Trophoblast cell (in vitro differentiated cells and primary cell): ENCODE results near the gene AHSA1.

Experiments
- DNase-seq, 2 donors: peaks; one replicate each; pipeline ENCODE4 v3.0.0-alpha.2; 2016
- H2AFZ ChIP-seq: 2 replicates; pipeline ENCODE4 v1.6.1; 2013; ENCODE audit warnings: low read length, moderate library complexity, mild to moderate bottlenecking; ENCODE audit not compliant: insufficient read depth, poor library complexity
- H2AK5ac ChIP-seq: 2 replicates; pipeline ENCODE4 v1.6.1; 2013; ENCODE audit warnings: mild to moderate bottlenecking, low read length
- H2BK120ac ChIP-seq: 2 replicates; pipeline ENCODE4 v1.6.1; 2013; ENCODE audit warnings: low read length, mild to moderate bottlenecking, moderate library complexity; ENCODE audit not compliant: insufficient read depth, poor library complexity
- H2BK12ac ChIP-seq: 2 replicates; pipeline ENCODE4 v1.6.1; 2013; ENCODE audit warnings: mild to moderate bottlenecking, low read length, moderate library complexity
- H2BK5ac ChIP-seq: 2 replicates; pipeline ENCODE4 v1.6.1; 2013; ENCODE audit warnings: low read length, low read depth, moderate library complexity, mild to moderate bottlenecking; ENCODE audit not compliant: poor library complexity
- H3K14ac ChIP-seq: 2 replicates; pipeline ENCODE4 v1.6.1; 2013; ENCODE audit warnings: mild to moderate bottlenecking, low read length
- H3K18ac ChIP-seq: 2 replicates; pipeline ENCODE4 v1.6.1; 2013; ENCODE audit warnings: mild to moderate bottlenecking, low read length
- H3K23ac ChIP-seq: 2 replicates; pipeline ENCODE4 v1.6.1; 2013; ENCODE audit warnings: low read length
- H3K27ac ChIP-seq: 2 replicates; pipeline ENCODE4 v1.5.1; 2013; ENCODE audit warnings: low read depth, mild to moderate bottlenecking, inconsistent platforms, low read length, moderate library complexity
- H3K27me3 ChIP-seq: 2 replicates; pipeline ENCODE4 v1.6.1; 2013; ENCODE audit warnings: inconsistent platforms, mild to moderate bottlenecking, low read length, moderate library complexity; ENCODE audit not compliant: insufficient read depth
- H3K36me3 ChIP-seq, 2 experiments: 1 replicate in 1 of 2; 2 replicates in 1 of 2; pipeline ENCODE4 v1.6.1; 2013; ENCODE audit warnings: low read length in 2 of 2, mild to moderate bottlenecking in 2 of 2, moderate library complexity in 1 of 2; ENCODE audit not compliant: insufficient read depth in 2 of 2, control insufficient read depth in 1 of 2
- H3K4ac ChIP-seq: 2 replicates; pipeline ENCODE4 v1.6.1; 2013; ENCODE audit warnings: low read depth, mild to moderate bottlenecking, low read length, moderate library complexity
- H3K4me1 ChIP-seq, 2 experiments: 1 replicate in 1 of 2; 2 replicates in 1 of 2; pipeline ENCODE4 v1.6.1; 2013; ENCODE audit warnings: low read length in 2 of 2, mild to moderate bottlenecking in 2 of 2, moderate library complexity in 1 of 2; ENCODE audit not compliant: insufficient read depth in 2 of 2, control insufficient read depth in 1 of 2
- H3K4me2 ChIP-seq: 2 replicates; pipeline ENCODE4 v1.6.1; 2013; ENCODE audit warnings: inconsistent platforms, mild to moderate bottlenecking, low read length, moderate library complexity
- H3K4me3 ChIP-seq: 2 replicates; pipeline ENCODE4 v1.5.1; 2013; ENCODE audit warnings: mild to moderate bottlenecking, low read depth, low read length, inconsistent platforms
- H3K79me1 ChIP-seq: one replicate; pipeline ENCODE4 v1.6.1; 2013; ENCODE audit warnings: low read length
- H3K79me2 ChIP-seq: 2 replicates; pipeline ENCODE4 v1.6.1; 2013; ENCODE audit warnings: low read length, mild to moderate bottlenecking; ENCODE audit not compliant: control insufficient read depth, insufficient read depth, poor library complexity
- H3K9ac ChIP-seq: 2 replicates; pipeline ENCODE4 v1.6.1; 2013; ENCODE audit warnings: mild to moderate bottlenecking, low read length
- H3K9me3 ChIP-seq: 2 replicates; pipeline ENCODE4 v1.6.1; 2013; ENCODE audit warnings: low read depth, mild to moderate bottlenecking, control low read depth, inconsistent platforms, low read length; ENCODE audit not compliant: insufficient read depth
- H4K12ac ChIP-seq: 2 replicates; pipeline ENCODE4 v1.6.1; 2013; ENCODE audit warnings: low read depth, mild to moderate bottlenecking, low read length, moderate library complexity
- H4K8ac ChIP-seq: 2 replicates; pipeline ENCODE4 v1.6.1; 2013; ENCODE audit warnings: low read depth, mild to moderate bottlenecking, low read length, moderate library complexity
- H4K91ac ChIP-seq: one replicate; pipeline ENCODE4 v1.6.1; 2013; ENCODE audit warnings: low read depth, mild to moderate bottlenecking, low read length, moderate library complexity
- WGBS: extraction: QIAGEN DNeasy Blood & Tissue Kit; methylation state at CpG from one replicate; pipeline ENCODE4 v1.1.7; 2013; ENCODE audit warnings: missing lambda C conversion rate; ENCODE audit not compliant: insufficient read length, insufficient coverage; ENCODE audit errors: extremely low coverage; 5-methylcytosine and 5-hydroxymethylcytosine counted together

The AHSA1 gene

DNA sequence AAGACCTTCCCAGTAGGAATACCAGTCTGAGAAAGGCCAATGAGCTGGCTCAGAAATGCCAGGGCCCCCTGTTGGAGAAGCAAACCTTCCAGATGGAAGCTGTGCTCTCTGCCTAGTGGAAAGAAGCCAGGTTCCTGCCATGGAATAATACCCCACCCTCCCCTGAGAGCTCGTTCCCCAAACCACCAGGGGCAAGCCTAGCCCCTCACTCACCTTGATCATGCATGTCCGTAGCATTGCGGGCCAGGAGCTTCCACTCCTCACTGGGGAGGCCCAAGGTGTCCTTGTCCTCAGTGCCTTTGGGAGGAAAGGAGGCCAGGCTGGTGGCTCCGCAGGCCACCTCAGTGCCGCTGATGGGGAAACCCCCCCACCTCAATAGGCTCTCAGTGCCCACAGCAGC lies 20.1 kb downstream of the AHSA1 start:
- Histone ChIP-seq H3K14ac (no peak overlapping the region), H3K27ac (no peak overlapping the region)
- no CpG with 5 or more reads among the region's 5 CpGs for WGBS

GRCh38 chr14:77478796-77479195 lies 20.9 kb downstream of the AHSA1 start:
- Histone ChIP-seq H3K79me1 (no peaks in the 10 kb centered on the region), H3K9ac (no peak overlapping the region), H3K79me2 (no peaks in the 10 kb centered on the region), H2BK5ac (no peak overlapping the region), H3K27ac (no peak overlapping the region), H3K23ac (no peak overlapping the region), H3K18ac (no peak overlapping the region), H4K91ac (no peak overlapping the region), H2AFZ (no peak overlapping the region), H3K14ac (no peak overlapping the region), H3K4me2 (no peak overlapping the region), H2BK12ac (no peak overlapping the region), H3K4me1 (peaks cover 0 to 4% of the 10 kb centered on the region in 2 experiments), H3K27me3 (no peaks in the 10 kb centered on the region), H3K4ac (no peak overlapping the region), H3K36me3 (no peaks in the 10 kb centered on the region), H3K9me3 (peaks cover 3% of the 10 kb centered on the region), H2BK120ac (no peak overlapping the region), H2AK5ac (no peak overlapping the region), H4K8ac (no peak overlapping the region), H4K12ac (no peak overlapping the region), H3K4me3 (no peak overlapping the region)
- no CpG with 5 or more reads among the region's 1 CpG for WGBS
- DNase-seq = no peak

More for the DNA sequence above, 20.1 kb downstream of the AHSA1 start:
- Histone ChIP-seq H3K9ac (no peak overlapping the region), H3K4me1 (peaks cover 0 to 4% of the 10 kb centered on the region in 2 experiments), H3K4ac (no peak overlapping the region), H3K23ac (no peak overlapping the region), H4K91ac (no peak overlapping the region), H2AK5ac (no peak overlapping the region), H2AFZ (no peak overlapping the region), H3K27me3 (no peaks in the 10 kb centered on the region), H3K4me3 (no peak overlapping the region), H3K79me1 (no peaks in the 10 kb centered on the region), H3K18ac (no peak overlapping the region), H3K36me3 (no peaks in the 10 kb centered on the region), H2BK120ac (no peak overlapping the region), H2BK12ac (no peak overlapping the region), H3K9me3 (peaks cover 3% of the 10 kb centered on the region), H3K4me2 (no peak overlapping the region), H2BK5ac (no peak overlapping the region), H4K12ac (no peak overlapping the region), H3K79me2 (no peaks in the 10 kb centered on the region), H4K8ac (no peak overlapping the region)
- no peak for DNase-seq

DNA sequence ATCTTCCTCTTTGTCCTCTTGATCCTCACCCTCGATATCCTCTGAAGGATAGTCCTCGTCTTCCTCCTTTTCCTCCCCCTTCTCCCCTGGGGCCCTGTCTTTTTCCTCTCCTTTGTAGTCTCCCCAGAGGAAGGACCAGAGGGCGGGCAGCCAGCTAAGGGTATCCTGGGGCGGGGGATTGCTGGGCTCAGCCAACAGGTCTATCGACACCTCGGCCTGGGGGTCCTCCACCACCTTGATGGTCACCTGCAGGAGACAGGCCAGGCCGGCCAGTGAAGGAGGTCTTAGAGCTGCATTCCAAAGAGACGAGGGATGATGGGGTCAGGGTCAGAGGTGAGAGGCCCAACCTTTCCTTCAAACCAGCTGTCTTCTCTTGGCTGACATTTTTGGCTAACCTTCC lies 24.5 kb downstream of the AHSA1 start:
- H2AK5ac ChIP-seq = no peak overlapping the region
- DNase-seq = no peak
- no peaks in the 10 kb centered on the region for H3K36me3 ChIP-seq
- H3K27me3 ChIP-seq = no peaks in the 10 kb centered on the region
- no peak overlapping the region for H2AFZ ChIP-seq
- no peaks in the 10 kb centered on the region for H3K79me1 ChIP-seq
- no peak overlapping the region for H3K4ac ChIP-seq
- no peaks in the 10 kb centered on the region for H3K9me3 ChIP-seq
- no peak overlapping the region for H4K8ac ChIP-seq
- no peak overlapping the region for H4K12ac ChIP-seq
- no peak overlapping the region for H2BK5ac ChIP-seq
- WGBS = no CpG with 5 or more reads among the region's 8 CpGs
- no peak overlapping the region for H2BK120ac ChIP-seq
- no peak overlapping the region for H4K91ac ChIP-seq
- H3K79me2 ChIP-seq = no peaks in the 10 kb centered on the region
- H3K4me3 ChIP-seq = no peak overlapping the region
- no peak overlapping the region for H2BK12ac ChIP-seq
- H3K14ac ChIP-seq = no peak overlapping the region
- H3K18ac ChIP-seq = no peak overlapping the region
- H3K27ac ChIP-seq = no peak overlapping the region
- no peak overlapping the region for H3K9ac ChIP-seq
- no peak overlapping the region for H3K4me2 ChIP-seq
- H3K23ac ChIP-seq = no peak overlapping the region
- peaks cover 0 to 4% of the 10 kb centered on the region in 2 experiments for H3K4me1 ChIP-seq

- H3K23ac ChIP-seq = no peak overlapping the region
- no peak overlapping the region for H2BK5ac ChIP-seq
- H3K4ac ChIP-seq = no peak overlapping the region
- no CpG with 5 or more reads among the region's 3 CpGs for WGBS
- H2BK12ac ChIP-seq = no peak overlapping the region
- H3K4me1 ChIP-seq = peaks cover 0 to 4% of the 10 kb centered on the region in 2 experiments
- H3K27me3 ChIP-seq = no peaks in the 10 kb centered on the region
- no peak overlapping the region for H2AK5ac ChIP-seq
- no peak overlapping the region for H3K18ac ChIP-seq
- no peaks in the 10 kb centered on the region for H3K79me2 ChIP-seq
- H3K4me2 ChIP-seq = no peak overlapping the region
- H3K36me3 ChIP-seq = no peaks in the 10 kb centered on the region
- H3K27ac ChIP-seq = no peak overlapping the region
- no peak overlapping the region for H4K12ac ChIP-seq
- no peak overlapping the region for H2BK120ac ChIP-seq
- DNase-seq = no peak
- no peak overlapping the region for H3K14ac ChIP-seq
- H3K9me3 ChIP-seq = no peaks in the 10 kb centered on the region
- H3K4me3 ChIP-seq = no peak overlapping the region
- H3K79me1 ChIP-seq = no peaks in the 10 kb centered on the region
- H4K91ac ChIP-seq = no peak overlapping the region
- H4K8ac ChIP-seq = no peak overlapping the region
- no peak overlapping the region for H2AFZ ChIP-seq
- H3K9ac ChIP-seq = no peak overlapping the region
Observed at GRCh38 chr14:77485256-77485655, 27.4 kb downstream of the AHSA1 start.
